GM23338 (cell line): ENCODE measurements around the gene KCNJ16. TPM values are rescaled to one million over a fixed set of nuclear protein-coding genes. Genes with fewer than 3 reads are reported as not detected.

Source experiments
- ATAC-seq: fragments of 200-7000 bp; cut with Tn5 transposase; 3 replicates; pipeline ENCODE4 v1.9.1; 2020
- DNase-seq: peaks from one replicate; pipeline ENCODE4 v3.0.0-alpha.2; 2015; ENCODE audit warnings: low spot score
- H2AFZ ChIP-seq: fragments of 200-600 bp; sonication (generic); 2 replicates; pipeline ENCODE4 v1.8.0; 2016; ENCODE audit warnings: antibody characterized with exemption, mild to moderate bottlenecking, moderate library complexity
- H3F3A ChIP-seq: fragments of 200-600 bp; sonication (generic); replicated peaks from 2 replicates; pipeline ENCODE4 v1.8.0; 2017; ENCODE audit warnings: antibody characterized with exemption, mixed run types, low read depth
- H3K27ac ChIP-seq: fragments of 200-600 bp; sonication (generic); 2 replicates; pipeline ENCODE4 v1.6.1; 2016; ENCODE audit warnings: low read depth
- H3K27me3 ChIP-seq: fragments of 200-600 bp; sonication (generic); 2 replicates; pipeline ENCODE4 v1.8.0; 2016; ENCODE audit warnings: mild to moderate bottlenecking, mixed run types, moderate library complexity; ENCODE audit not compliant: insufficient read depth
- H3K36me3 ChIP-seq: fragments of 200-600 bp; sonication (generic); 2 replicates; pipeline ENCODE4 v1.8.0; 2016; ENCODE audit warnings: mild to moderate bottlenecking; ENCODE audit not compliant: insufficient read depth
- H3K4me1 ChIP-seq: fragments of 200-600 bp; sonication (generic); 2 replicates; pipeline ENCODE4 v1.8.0; 2016; ENCODE audit warnings: mild to moderate bottlenecking, moderate library complexity; ENCODE audit not compliant: insufficient read depth
- H3K4me2 ChIP-seq: fragments of 200-600 bp; sonication (generic); 2 replicates; pipeline ENCODE4 v1.7.1; 2017; ENCODE audit warnings: mixed run types
- H3K4me3 ChIP-seq: fragments of 200-600 bp; sonication (generic); 2 replicates; pipeline ENCODE4 v1.6.1; 2016; ENCODE audit warnings: mixed run types
- H3K79me2 ChIP-seq: fragments of 200-600 bp; sonication (generic); replicated peaks from 2 replicates; pipeline ENCODE4 v1.8.0; 2017; ENCODE audit warnings: mild to moderate bottlenecking; ENCODE audit not compliant: insufficient read depth
- H3K9me2 ChIP-seq: fragments of 200-600 bp; sonication (generic); 2 replicates; pipeline ENCODE4 v1.8.0; 2017; ENCODE audit not compliant: insufficient read depth
- H4K20me1 ChIP-seq: fragments of 200-600 bp; sonication (generic); replicated peaks from 2 replicates; pipeline ENCODE4 v1.8.0; 2017; ENCODE audit warnings: mild to moderate bottlenecking; ENCODE audit not compliant: insufficient read depth
- H3K27ac Mint-ChIP-seq: 2 replicates; pipeline ENCODE4 v1.8.0; 2020; ENCODE audit warnings: inconsistent platforms, mild to moderate bottlenecking, moderate library complexity, mixed read lengths
- H3K27me3 Mint-ChIP-seq: 3 replicates; pipeline ENCODE4 v1.8.0; 2022; ENCODE audit warnings: low read depth, mild to moderate bottlenecking, moderate library complexity, mixed read lengths, inconsistent platforms; ENCODE audit not compliant: insufficient read depth, poor library complexity
- H3K36me3 Mint-ChIP-seq: 3 replicates; pipeline ENCODE4 v1.8.0; 2021; ENCODE audit warnings: low read depth, mild to moderate bottlenecking, inconsistent platforms, moderate library complexity, mixed read lengths
- H3K4me1 Mint-ChIP-seq: 3 replicates; pipeline ENCODE4 v1.8.0; 2020; ENCODE audit warnings: mild to moderate bottlenecking, inconsistent platforms, mixed read lengths
- H3K4me3 Mint-ChIP-seq: 3 replicates; pipeline ENCODE4 v1.8.0; 2021; ENCODE audit warnings: moderate library complexity, mild to moderate bottlenecking, inconsistent platforms, mixed read lengths
- H3K9me3 Mint-ChIP-seq: 3 replicates; pipeline ENCODE4 v1.8.0; 2020; ENCODE audit warnings: moderate library complexity, mild to moderate bottlenecking, inconsistent platforms, mixed read lengths
- CREB1 ChIP-seq: fragments of 250-450 bp; sonication (Bioruptor Pico); IDR thresholded peaks from 2 replicates; pipeline ENCODE4 v1.5.0; 2020; ENCODE audit warnings: low read depth, mild to moderate bottlenecking, moderate library complexity
- ETS1 ChIP-seq: IDR thresholded peaks from 2 replicates; pipeline ENCODE4 v1.6.1; 2016; ENCODE audit warnings: antibody characterized with exemption
- EZH2 ChIP-seq: fragments of 200-600 bp; sonication (generic); IDR thresholded peaks from one replicate; pipeline ENCODE4 v1.8.0; 2017; ENCODE audit warnings: antibody characterized with exemption, mild to moderate bottlenecking, low read depth; ENCODE audit not compliant: unreplicated experiment
- EZH2phosphoT487 ChIP-seq: fragments of 200-600 bp; sonication (generic); IDR thresholded peaks from one replicate; pipeline ENCODE4 v1.8.1; 2018; ENCODE audit warnings: antibody characterized with exemption; ENCODE audit not compliant: unreplicated experiment
- JUNB ChIP-seq: IDR thresholded peaks from one replicate; pipeline ENCODE4 v1.6.1; 2016; ENCODE audit warnings: antibody characterized with exemption; ENCODE audit not compliant: unreplicated experiment
- NANOG ChIP-seq: IDR thresholded peaks from 2 replicates; pipeline ENCODE4 v1.6.1; 2016; ENCODE audit warnings: antibody characterized with exemption, borderline replicate concordance
- POLR2AphosphoS5 ChIP-seq: IDR thresholded peaks from 2 replicates; pipeline ENCODE4 v1.6.1; 2016; ENCODE audit warnings: antibody characterized with exemption, low read depth
- REST ChIP-seq: IDR thresholded peaks from one replicate; pipeline ENCODE4 v1.6.1; 2018; ENCODE audit warnings: antibody characterized with exemption; ENCODE audit not compliant: unreplicated experiment
- STAT1 ChIP-seq: IDR thresholded peaks from one replicate; pipeline ENCODE4 v1.6.1; 2016; ENCODE audit warnings: antibody characterized with exemption; ENCODE audit not compliant: unreplicated experiment
- ZNF114 ChIP-seq: fragments of 250-450 bp; sonication (Bioruptor Pico); IDR thresholded peaks from 2 replicates; pipeline ENCODE4 v1.5.0; 2020; ENCODE audit warnings: mild to moderate bottlenecking, moderate library complexity
- ZNF331 ChIP-seq: fragments of 250-450 bp; sonication (Bioruptor Pico); IDR thresholded peaks from 2 replicates; pipeline ENCODE4 v1.5.0; 2020; ENCODE audit warnings: low read depth, mild to moderate bottlenecking, moderate library complexity
- polyA plus RNA-seq: library from polyadenylated mRNA; unstranded; fragments of >200 nt; fragmentation: Nextera tagmentation; extraction: Ambion mirVana; gene quantifications from 2 replicates; pipeline ENCODE4 v1.2.1, GENCODE V29; 2016
- total RNA-seq: library from RNA; depleted of rRNA; stranded (reverse); fragments of >200 nt; shearing (Covaris generic); gene quantifications from 2 replicates; pipeline ENCODE4 v1.2.3, GENCODE V29; 2014
- TF ChIP-seq, protein P1 (sequence below): fragments of 250-450 bp; sonication (Bioruptor Pico); IDR thresholded peaks from 2 replicates; pipeline ENCODE4 v1.5.0; 2020; ENCODE audit warnings: mild to moderate bottlenecking, moderate library complexity
- TF ChIP-seq, protein P2 (sequence below), 2 experiments: fragments of 200-600 bp in 1 of 2; sonication (generic) in 1 of 2; conservative IDR thresholded peaks; 2 replicates each; pipeline versions ENCODE4 v1.5.1 to v1.6.1; 2016 to 2017; ENCODE audit warnings: antibody characterized with exemption in 2 of 2, low read depth in 2 of 2, mild to moderate bottlenecking in 2 of 2, moderate library complexity in 1 of 2

KCNJ16 gene
- total and polyA plus RNA-seq, 2 experiments from 2014 or later, result not detected

- peaks cover 39% of the 10 kb centered on the region for H3K27me3 ChIP-seq
- H3K4me3 ChIP-seq, result no peak overlapping the region
- Mint-ChIP-seq H3K4me3 (no peak overlapping the region), H3K4me1 (peaks cover 12% of the 10 kb centered on the region), H3K27ac (no peak overlapping the region), H3K9me3 (no peaks in the 10 kb centered on the region), H3K27me3 (peaks cover 14% of the 10 kb centered on the region), H3K36me3 (no peaks in the 10 kb centered on the region)
- H3F3A ChIP-seq, result no peaks in the 10 kb centered on the region
- no peaks in the 10 kb centered on the region for H4K20me1 ChIP-seq
- H3K4me2 ChIP-seq, result no peak overlapping the region
- DNase-seq, result no peak
- H3K4me1 ChIP-seq, result peaks cover 16% of the 10 kb centered on the region
- no peaks in the 10 kb centered on the region for H3K36me3 ChIP-seq
- no peaks in the 10 kb centered on the region for H3K9me2 ChIP-seq
- TF ChIP-seq ETS1 (no peak), POLR2AphosphoS5 (no peak), EZH2 (no peak), ZNF331 (CRISPR knock-in tag) (no peak), NANOG (no peak), REST (no peak), CREB1 (no peak), JUNB (no peak), ZNF114 (no peak), EZH2phosphoT487 (no peak), STAT1 (no peak)
- TF ChIP-seq, protein P1, sequence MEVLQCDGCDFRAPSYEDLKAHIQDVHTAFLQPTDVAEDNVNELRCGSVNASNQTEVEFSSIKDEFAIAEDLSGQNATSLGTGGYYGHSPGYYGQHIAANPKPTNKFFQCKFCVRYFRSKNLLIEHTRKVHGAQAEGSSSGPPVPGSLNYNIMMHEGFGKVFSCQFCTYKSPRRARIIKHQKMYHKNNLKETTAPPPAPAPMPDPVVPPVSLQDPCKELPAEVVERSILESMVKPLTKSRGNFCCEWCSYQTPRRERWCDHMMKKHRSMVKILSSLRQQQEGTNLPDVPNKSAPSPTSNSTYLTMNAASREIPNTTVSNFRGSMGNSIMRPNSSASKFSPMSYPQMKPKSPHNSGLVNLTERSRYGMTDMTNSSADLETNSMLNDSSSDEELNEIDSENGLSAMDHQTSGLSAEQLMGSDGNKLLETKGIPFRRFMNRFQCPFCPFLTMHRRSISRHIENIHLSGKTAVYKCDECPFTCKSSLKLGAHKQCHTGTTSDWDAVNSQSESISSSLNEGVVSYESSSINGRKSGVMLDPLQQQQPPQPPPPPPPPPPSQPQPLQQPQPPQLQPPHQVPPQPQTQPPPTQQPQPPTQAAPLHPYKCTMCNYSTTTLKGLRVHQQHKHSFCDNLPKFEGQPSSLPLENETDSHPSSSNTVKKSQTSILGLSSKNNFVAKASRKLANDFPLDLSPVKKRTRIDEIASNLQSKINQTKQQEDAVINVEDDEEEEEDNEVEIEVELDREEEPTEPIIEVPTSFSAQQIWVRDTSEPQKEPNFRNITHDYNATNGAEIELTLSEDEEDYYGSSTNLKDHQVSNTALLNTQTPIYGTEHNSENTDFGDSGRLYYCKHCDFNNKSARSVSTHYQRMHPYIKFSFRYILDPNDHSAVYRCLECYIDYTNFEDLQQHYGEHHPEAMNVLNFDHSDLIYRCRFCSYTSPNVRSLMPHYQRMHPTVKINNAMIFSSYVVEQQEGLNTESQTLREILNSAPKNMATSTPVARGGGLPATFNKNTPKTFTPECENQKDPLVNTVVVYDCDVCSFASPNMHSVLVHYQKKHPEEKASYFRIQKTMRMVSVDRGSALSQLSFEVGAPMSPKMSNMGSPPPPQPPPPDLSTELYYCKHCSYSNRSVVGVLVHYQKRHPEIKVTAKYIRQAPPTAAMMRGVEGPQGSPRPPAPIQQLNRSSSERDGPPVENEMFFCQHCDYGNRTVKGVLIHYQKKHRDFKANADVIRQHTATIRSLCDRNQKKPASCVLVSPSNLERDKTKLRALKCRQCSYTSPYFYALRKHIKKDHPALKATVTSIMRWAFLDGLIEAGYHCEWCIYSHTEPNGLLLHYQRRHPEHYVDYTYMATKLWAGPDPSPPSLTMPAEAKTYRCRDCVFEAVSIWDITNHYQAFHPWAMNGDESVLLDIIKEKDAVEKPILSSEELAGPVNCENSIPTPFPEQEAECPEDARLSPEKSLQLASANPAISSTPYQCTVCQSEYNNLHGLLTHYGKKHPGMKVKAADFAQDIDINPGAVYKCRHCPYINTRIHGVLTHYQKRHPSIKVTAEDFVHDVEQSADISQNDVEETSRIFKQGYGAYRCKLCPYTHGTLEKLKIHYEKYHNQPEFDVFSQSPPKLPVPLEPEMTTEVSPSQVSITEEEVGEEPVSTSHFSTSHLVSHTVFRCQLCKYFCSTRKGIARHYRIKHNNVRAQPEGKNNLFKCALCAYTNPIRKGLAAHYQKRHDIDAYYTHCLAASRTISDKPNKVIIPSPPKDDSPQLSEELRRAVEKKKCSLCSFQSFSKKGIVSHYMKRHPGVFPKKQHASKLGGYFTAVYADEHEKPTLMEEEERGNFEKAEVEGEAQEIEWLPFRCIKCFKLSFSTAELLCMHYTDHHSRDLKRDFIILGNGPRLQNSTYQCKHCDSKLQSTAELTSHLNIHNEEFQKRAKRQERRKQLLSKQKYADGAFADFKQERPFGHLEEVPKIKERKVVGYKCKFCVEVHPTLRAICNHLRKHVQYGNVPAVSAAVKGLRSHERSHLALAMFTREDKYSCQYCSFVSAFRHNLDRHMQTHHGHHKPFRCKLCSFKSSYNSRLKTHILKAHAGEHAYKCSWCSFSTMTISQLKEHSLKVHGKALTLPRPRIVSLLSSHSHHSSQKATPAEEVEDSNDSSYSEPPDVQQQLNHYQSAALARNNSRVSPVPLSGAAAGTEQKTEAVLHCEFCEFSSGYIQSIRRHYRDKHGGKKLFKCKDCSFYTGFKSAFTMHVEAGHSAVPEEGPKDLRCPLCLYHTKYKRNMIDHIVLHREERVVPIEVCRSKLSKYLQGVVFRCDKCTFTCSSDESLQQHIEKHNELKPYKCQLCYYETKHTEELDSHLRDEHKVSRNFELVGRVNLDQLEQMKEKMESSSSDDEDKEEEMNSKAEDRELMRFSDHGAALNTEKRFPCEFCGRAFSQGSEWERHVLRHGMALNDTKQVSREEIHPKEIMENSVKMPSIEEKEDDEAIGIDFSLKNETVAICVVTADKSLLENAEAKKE, result no peak
- TF ChIP-seq, protein P2, sequence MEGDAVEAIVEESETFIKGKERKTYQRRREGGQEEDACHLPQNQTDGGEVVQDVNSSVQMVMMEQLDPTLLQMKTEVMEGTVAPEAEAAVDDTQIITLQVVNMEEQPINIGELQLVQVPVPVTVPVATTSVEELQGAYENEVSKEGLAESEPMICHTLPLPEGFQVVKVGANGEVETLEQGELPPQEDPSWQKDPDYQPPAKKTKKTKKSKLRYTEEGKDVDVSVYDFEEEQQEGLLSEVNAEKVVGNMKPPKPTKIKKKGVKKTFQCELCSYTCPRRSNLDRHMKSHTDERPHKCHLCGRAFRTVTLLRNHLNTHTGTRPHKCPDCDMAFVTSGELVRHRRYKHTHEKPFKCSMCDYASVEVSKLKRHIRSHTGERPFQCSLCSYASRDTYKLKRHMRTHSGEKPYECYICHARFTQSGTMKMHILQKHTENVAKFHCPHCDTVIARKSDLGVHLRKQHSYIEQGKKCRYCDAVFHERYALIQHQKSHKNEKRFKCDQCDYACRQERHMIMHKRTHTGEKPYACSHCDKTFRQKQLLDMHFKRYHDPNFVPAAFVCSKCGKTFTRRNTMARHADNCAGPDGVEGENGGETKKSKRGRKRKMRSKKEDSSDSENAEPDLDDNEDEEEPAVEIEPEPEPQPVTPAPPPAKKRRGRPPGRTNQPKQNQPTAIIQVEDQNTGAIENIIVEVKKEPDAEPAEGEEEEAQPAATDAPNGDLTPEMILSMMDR (conservative IDR thresholded peaks at IDR 0.05; ENCODE audit: low read depth in 2 of 2), result no peak
- no peak for ATAC-seq
- H3K27ac ChIP-seq, result no peak overlapping the region
- peaks cover 1% of the 10 kb centered on the region; the same call in 1 of the 2 replicates for H3K79me2 ChIP-seq
- H2AFZ ChIP-seq, result no peak overlapping the region
Observed at GRCh38 chr17:70166615-70167014, 91.6 kb downstream of the KCNJ16 start.
